Endothelial cell of umbilical vein (primary cell): Measurements from ENCODE around the gene RRM1. TPM values are rescaled to one million over a fixed set of nuclear protein-coding genes. Genes with fewer than 3 reads are reported as not detected.

Source experiments
- BruUV-seq: library from RNA; stranded (reverse); fragments of 400-500 nt; replicated peaks from 2 replicates; lab custom pipeline; 2021; lab: Mats Ljungman, UMichigan
- CTCF ChIA-PET: fragments of 300-600, 350-600 bp; sonication (Branson Sonifier 250); formaldehyde crosslinking; loops from one replicate; lab custom pipeline; 2021; ENCODE audit warnings: antibody characterized with exemption, inconsistent platforms; lab: Charles Lee
- POLR2A ChIA-PET: fragments of 300-600, 350-600 bp; sonication (Branson Sonifier 250); formaldehyde crosslinking; loops from one replicate; lab custom pipeline; 2021; ENCODE audit warnings: antibody characterized with exemption, inconsistent platforms; lab: Charles Lee
- DNase-seq: peaks from one replicate; pipeline ENCODE4 v3.0.0-alpha.2; 2011; ENCODE audit warnings: low read depth, low spot score
- FAIRE-seq: peaks from 2 replicates; lab custom pipeline; 2011; peaks lifted over from hg19 to GRCh38; lab: Jason Lieb, UNC
- H2AFZ ChIP-seq: 2 replicates; pipeline ENCODE4 v1.6.0; 2012; ENCODE audit warnings: low read depth, low read length, control low read depth, inconsistent platforms
- H3K27ac ChIP-seq: 2 replicates; pipeline ENCODE4 v1.5.1; 2011; ENCODE audit warnings: low read depth, mild to moderate bottlenecking, control low read depth, low read length, moderate library complexity; ENCODE audit not compliant: insufficient read depth
- H3K27me3 ChIP-seq, 2 experiments: 2 replicates each; pipeline versions ENCODE4 v1.6.0 to v1.6.1; 2011; ENCODE audit warnings: low read length in 2 of 2, mixed read lengths in 1 of 2; ENCODE audit not compliant: control insufficient read depth in 2 of 2, insufficient read depth in 2 of 2
- H3K36me3 ChIP-seq, 2 experiments: 2 replicates in 1 of 2; 3 replicates in 1 of 2; pipeline ENCODE4 v1.5.1; 2011; ENCODE audit warnings: low read length in 2 of 2, mild to moderate bottlenecking in 1 of 2, moderate library complexity in 1 of 2; ENCODE audit not compliant: control insufficient read depth in 2 of 2, insufficient read depth in 2 of 2; ENCODE audit errors: extremely low read depth in 1 of 2
- H3K4me1 ChIP-seq: 3 replicates; pipeline ENCODE4 v1.5.1; 2011; ENCODE audit warnings: mild to moderate bottlenecking, low read length; ENCODE audit not compliant: control insufficient read depth, insufficient read depth; ENCODE audit errors: extremely low read depth
- H3K4me2 ChIP-seq: 2 replicates; pipeline ENCODE4 v1.6.1; 2011; ENCODE audit warnings: low read length, control low read depth, mixed read lengths; ENCODE audit not compliant: insufficient read depth
- H3K4me3 ChIP-seq, 3 experiments: fragments of 200-600 bp in 1 of 3; sonication (generic), shearing (Covaris generic) in 1 of 3; replicated peaks in 1 of 3; 2 replicates each; pipeline ENCODE4 v1.5.1; 2011 to 2016; ENCODE audit warnings: control low read depth in 3 of 3, low read length in 3 of 3, mild to moderate bottlenecking in 2 of 3, inconsistent platforms in 1 of 3, low read depth in 1 of 3, moderate library complexity in 1 of 3; ENCODE audit not compliant: insufficient read depth in 1 of 3
- H3K79me2 ChIP-seq: 2 replicates; pipeline ENCODE4 v1.6.0; 2012; ENCODE audit warnings: low read length, inconsistent platforms; ENCODE audit not compliant: control insufficient read depth, insufficient read depth
- H3K9ac ChIP-seq: replicated peaks from 2 replicates; pipeline ENCODE3; 2011; ENCODE audit warnings: low read length, control low read depth; ENCODE audit not compliant: insufficient read depth; ENCODE audit errors: extremely low read depth
- H3K9me1 ChIP-seq: replicated peaks from 3 replicates; pipeline ENCODE4 v1.6.0; 2011; ENCODE audit warnings: mild to moderate bottlenecking, low read length; ENCODE audit not compliant: control insufficient read depth, insufficient read depth; ENCODE audit errors: extremely low read depth
- H3K9me3 ChIP-seq: replicated peaks from 2 replicates; pipeline ENCODE4 v1.5.1; 2012; ENCODE audit warnings: low read length, inconsistent platforms; ENCODE audit not compliant: control insufficient read depth, insufficient read depth
- H4K20me1 ChIP-seq: replicated peaks from 2 replicates; pipeline ENCODE3; 2011; ENCODE audit warnings: mild to moderate bottlenecking, low read length; ENCODE audit not compliant: control insufficient read depth, insufficient read depth; ENCODE audit errors: extremely low read depth
- CTCF ChIP-seq, 2 donors: IDR thresholded peaks; 1 replicate in 1 of 2; 2 replicates in 1 of 2; pipeline ENCODE4 v1.5.1; 2011; ENCODE audit warnings: low read length in 2 of 2, mild to moderate bottlenecking in 2 of 2, moderate library complexity in 2 of 2, control low read depth in 1 of 2, inconsistent platforms in 1 of 2, low read depth in 1 of 2; ENCODE audit not compliant: insufficient read depth in 1 of 2; ENCODE audit errors: extremely low read depth in 1 of 2
- EZH2 ChIP-seq: IDR thresholded peaks from 2 replicates; pipeline ENCODE4 v1.6.1; 2012; ENCODE audit warnings: borderline replicate concordance, low read depth, mild to moderate bottlenecking, moderate library complexity, low read length, inconsistent platforms; ENCODE audit not compliant: severe bottlenecking
- FOS ChIP-seq: IDR thresholded peaks from 2 replicates; pipeline ENCODE4 v1.6.1; 2011; ENCODE audit warnings: mild to moderate bottlenecking, low read length, moderate library complexity, borderline replicate concordance; ENCODE audit not compliant: insufficient read depth
- GATA2 ChIP-seq: IDR thresholded peaks from 2 replicates; pipeline ENCODE4 v1.7.0; 2011; ENCODE audit warnings: low read depth, mild to moderate bottlenecking, moderate library complexity, mixed read lengths, low read length; ENCODE audit not compliant: insufficient read length, insufficient read depth
- JUN ChIP-seq: IDR thresholded peaks from 2 replicates; pipeline ENCODE4 v1.6.1; 2011; ENCODE audit warnings: borderline replicate concordance, low read depth; ENCODE audit not compliant: insufficient read length, insufficient read depth
- MAX ChIP-seq: IDR thresholded peaks from 2 replicates; pipeline ENCODE4 v1.6.1; 2011; ENCODE audit not compliant: insufficient read depth, insufficient read length
- MYC ChIP-seq: IDR thresholded peaks from one replicate; pipeline ENCODE4 v1.6.1; 2011; ENCODE audit warnings: mild to moderate bottlenecking, low read depth, low read length
- POLR2A ChIP-seq: IDR thresholded peaks from 2 replicates; pipeline ENCODE4 v1.6.1; 2012; ENCODE audit warnings: low read depth, mild to moderate bottlenecking, control low read depth, low read length
- POLR2AphosphoS5 ChIP-seq: IDR thresholded peaks from 2 replicates; pipeline ENCODE4 v1.6.1; 2012; ENCODE audit warnings: low read depth, mild to moderate bottlenecking, control low read depth, low read length, moderate library complexity; ENCODE audit not compliant: insufficient read depth
- dilution Hi-C: fragments of 300-500 bp; cut with MboI; formaldehyde crosslinking; loops from one replicate; pipeline ENCODE4 v1.15.0; 2019; ENCODE audit warnings: low sequenced_read_pairs; ENCODE audit not compliant: extremely low pct_ligation_motif_present
- intact Hi-C: fragments of 100-400 bp; cut with micrococcal nuclease; formaldehyde crosslinking; loops from one replicate; pipeline ENCODE4 v1.10.0; 2022
- polyA plus RNA-seq, 4 experiments: library from polyadenylated mRNA; depleted of rRNA in 3 of 4; stranded (reverse) in 3 of 4; unstranded in 1 of 4; fragments of >200 nt; gene quantifications; 2 replicates each; pipeline versions ENCODE4 v1.2.1 to v1.2.3, GENCODE V29; 2011 to 2012; ENCODE audit warnings: missing spikeins in 1 of 4
- total RNA-seq: library from RNA; stranded (reverse); gene quantifications from 2 replicates; pipeline ENCODE4 v1.2.3, GENCODE V29; 2021

Gene RRM1
- total and polyA plus RNA-seq, 2 donors (not counting 3 experiments of a cell fraction or from before 2014, with no cell fraction given) = 55.3 to 112 TPM

GRCh38 chr11:4054643-4055042, 40.0 kb upstream of the RRM1 start:
- TF ChIP-seq MYC = no peak
- no peak for TF ChIP-seq CTCF (IDR thresholded peaks at IDR 0.05; ENCODE audit: extremely low read depth in 1 of 2, insufficient read depth in 1 of 2, low read depth in 1 of 2, low read length in 2 of 2)
- TF ChIP-seq EZH2 = no peak
- TF ChIP-seq MAX = no peak
- no peak for TF ChIP-seq POLR2A
- TF ChIP-seq GATA2 = no peak
- TF ChIP-seq FOS = no peak
- no peak for TF ChIP-seq POLR2AphosphoS5
- no peak for TF ChIP-seq JUN
- Histone ChIP-seq H4K20me1 (no peaks in the 10 kb centered on the region), H3K79me2 (no peaks in the 10 kb centered on the region), H3K9me3 (no peaks in the 10 kb centered on the region), H2AFZ (no peak overlapping the region), H3K4me3 (no peak overlapping the region), H3K27ac (no peak overlapping the region), H3K4me2 (no peak overlapping the region), H3K27me3 (no peaks in the 10 kb centered on the region), H3K36me3 (no peaks in the 10 kb centered on the region), H3K9me1 (no peaks in the 10 kb centered on the region), H3K9ac (no peak overlapping the region), H3K4me1 (peaks cover 11% of the 10 kb centered on the region)
- DNase-seq (no peak), FAIRE-seq (no peak)
- ChIA-PET CTCF (interaction anchor here (0.6 to 2.2 kb wide), 3 partner anchors 16 to 205 kb away, joined by 3 to 8 read pairs (median 3); no protein-coding TSS in a partner anchor), POLR2A (no interaction called here)
- no TSS peak for BruUV-seq
- intact Hi-C loops (no loop called here), dilution Hi-C loops (loop anchor here (25.0 kb wide), 1 partner anchor 192 kb away; the partner anchor contains the start of gene STIM1)
